ENCODE data around the gene HACE1.
"Not testable (repeated sequence)": the region's sequence is repeated elsewhere in the genome, so short reads cannot be mapped to it uniquely, and the experiment has no call there.

HACE1 gene

DNA sequence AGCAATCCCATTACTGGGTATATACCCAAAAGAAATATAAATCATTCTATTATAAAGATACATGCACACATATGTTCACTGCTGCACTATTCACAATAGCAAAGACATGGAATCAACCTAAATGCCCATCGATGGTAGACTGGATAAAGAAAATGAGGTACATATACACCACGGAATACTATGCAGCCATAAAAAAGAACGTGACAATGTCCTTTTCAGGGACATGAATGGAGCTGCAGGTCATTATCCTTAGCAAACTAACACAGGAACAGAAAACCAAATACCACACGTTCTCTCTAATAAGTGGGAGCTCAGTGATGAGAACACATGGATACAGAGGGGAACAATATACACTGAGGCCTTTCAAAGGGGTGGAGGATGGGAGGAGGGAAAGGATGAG lies 38.9 kb downstream of the HACE1 start:
- not testable (repeated sequence) for H3K9ac ChIP-seq (ENCODE audit: low read length); H3K4me3 ChIP-seq (ENCODE audit: low read length); H3K27me3 ChIP-seq (ENCODE audit: control insufficient read depth, insufficient read depth, low read length); H3K27ac ChIP-seq (ENCODE audit: low read length); H3K9me3 ChIP-seq (ENCODE audit: control insufficient read depth, low read depth, low read length); H3K4me1 ChIP-seq (ENCODE audit: control insufficient read depth, low read depth, low read length); H3K36me3 ChIP-seq (ENCODE audit: control insufficient read depth, low read depth, low read length)

DNA sequence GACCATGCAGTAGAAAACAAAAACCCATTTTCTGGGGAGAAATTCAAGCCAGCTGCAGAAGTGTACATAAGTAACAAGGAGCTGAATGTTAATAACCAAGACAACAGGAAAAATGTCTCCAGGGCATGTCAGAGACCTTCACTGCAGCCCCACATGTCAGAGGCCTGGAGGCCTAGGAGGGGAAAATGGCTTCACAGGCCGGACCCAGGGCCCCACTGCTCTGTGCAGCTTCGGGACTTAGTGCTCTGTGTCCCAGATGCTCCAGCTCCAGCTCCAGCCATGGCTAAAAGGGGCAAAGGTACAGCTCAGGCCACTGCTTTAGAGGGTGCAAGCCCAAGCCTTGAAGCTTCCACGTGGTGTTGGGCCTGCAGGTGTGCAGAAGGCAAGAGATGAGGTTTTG lies 43.6 kb downstream of the HACE1 start:
- peaks cover 4% of the 10 kb centered on the region for H3K4me1 ChIP-seq (ENCODE audit: control insufficient read depth, low read depth, low read length)
- H3K27me3 ChIP-seq (ENCODE audit: control insufficient read depth, insufficient read depth, low read length), result no peaks in the 10 kb centered on the region
- no peak overlapping the region for H3K4me3 ChIP-seq (ENCODE audit: low read length)
- no peak overlapping the region for H3K27ac ChIP-seq (ENCODE audit: low read length)
- no peak overlapping the region for H3K9ac ChIP-seq (ENCODE audit: low read length)
- no peaks in the 10 kb centered on the region for H3K9me3 ChIP-seq (ENCODE audit: control insufficient read depth, low read depth, low read length)
- H3K36me3 ChIP-seq (ENCODE audit: control insufficient read depth, low read depth, low read length), result no peaks in the 10 kb centered on the region

DNA sequence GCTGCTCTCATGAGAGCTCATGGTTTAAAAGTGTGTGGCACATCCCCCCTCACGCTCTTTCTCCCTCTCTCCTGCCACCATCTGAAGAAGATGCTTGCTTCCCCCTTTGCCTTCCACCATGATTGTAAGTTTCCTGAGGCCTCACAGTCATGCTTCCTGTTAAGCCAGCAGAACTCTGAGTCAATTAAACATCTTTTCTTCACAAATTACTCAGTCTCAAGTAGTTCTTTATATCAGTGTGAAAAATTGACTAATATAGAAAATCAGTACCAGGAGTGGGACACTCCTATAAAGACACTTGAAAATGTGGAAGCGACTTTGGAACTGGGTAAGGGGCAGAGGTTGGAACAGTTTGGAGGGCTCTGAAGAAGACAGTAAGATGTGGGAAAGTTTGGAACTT lies 45.0 kb downstream of the HACE1 start:
- no peaks in the 10 kb centered on the region for H3K27me3 ChIP-seq (ENCODE audit: control insufficient read depth, insufficient read depth, low read length)
- H3K36me3 ChIP-seq (ENCODE audit: control insufficient read depth, low read depth, low read length), result no peaks in the 10 kb centered on the region
- no peak overlapping the region for H3K4me3 ChIP-seq (ENCODE audit: low read length)
- H3K9ac ChIP-seq (ENCODE audit: low read length), result no peak overlapping the region
- H3K27ac ChIP-seq (ENCODE audit: low read length), result no peak overlapping the region
- H3K4me1 ChIP-seq (ENCODE audit: control insufficient read depth, low read depth, low read length), result peaks cover 4% of the 10 kb centered on the region
- H3K9me3 ChIP-seq (ENCODE audit: control insufficient read depth, low read depth, low read length), result no peaks in the 10 kb centered on the region

DNA sequence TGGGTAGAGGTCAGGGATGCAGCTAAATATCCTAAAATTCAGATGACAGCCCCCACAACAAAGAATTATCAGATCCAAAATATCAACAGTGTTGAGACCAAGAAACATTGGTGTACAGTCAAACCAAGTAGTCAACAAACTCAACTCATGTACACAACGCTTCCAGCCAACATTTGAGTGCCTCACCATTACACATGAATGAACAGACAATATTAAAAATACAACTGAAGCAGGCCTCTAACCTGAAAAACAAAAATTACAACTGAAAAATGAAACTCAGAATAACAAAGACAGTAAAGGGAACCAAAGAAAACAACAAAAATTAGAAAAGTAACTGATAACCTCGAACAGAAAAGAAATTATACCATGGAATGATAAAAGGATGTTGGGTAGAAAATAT lies 46.2 kb downstream of the HACE1 start:
- Histone ChIP-seq H3K9ac (ENCODE audit: low read length) (no peak overlapping the region), H3K27ac (ENCODE audit: low read length) (no peak overlapping the region), H3K36me3 (ENCODE audit: control insufficient read depth, low read depth, low read length) (no peaks in the 10 kb centered on the region), H3K4me3 (ENCODE audit: low read length) (no peak overlapping the region), H3K4me1 (ENCODE audit: control insufficient read depth, low read depth, low read length) (peaks cover 4% of the 10 kb centered on the region), H3K9me3 (ENCODE audit: control insufficient read depth, low read depth, low read length) (no peaks in the 10 kb centered on the region), H3K27me3 (ENCODE audit: control insufficient read depth, insufficient read depth, low read length) (no peaks in the 10 kb centered on the region)

DNA sequence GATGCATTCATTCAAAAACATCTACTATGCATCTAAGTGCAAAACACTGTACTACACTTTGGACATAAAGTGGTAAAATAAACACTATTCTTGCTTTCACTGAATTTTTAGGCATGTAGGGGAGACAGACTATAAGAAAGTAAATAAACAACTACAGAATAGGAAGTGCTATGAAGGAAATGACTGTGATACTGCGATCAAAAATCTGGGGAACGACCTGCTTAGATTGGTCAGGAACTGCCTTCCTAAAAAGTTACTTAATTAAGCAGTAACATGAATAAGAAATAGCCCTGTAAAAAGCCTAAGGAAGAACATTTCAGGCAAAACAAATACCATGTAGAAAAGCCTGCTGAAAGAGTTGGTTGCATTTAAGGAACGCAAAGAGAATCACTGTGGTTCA lies 50.6 kb downstream of the HACE1 start:
- Histone ChIP-seq H3K27me3 (ENCODE audit: control insufficient read depth, insufficient read depth, low read length) (no peaks in the 10 kb centered on the region), H3K9ac (ENCODE audit: low read length) (no peak overlapping the region)

DNA sequence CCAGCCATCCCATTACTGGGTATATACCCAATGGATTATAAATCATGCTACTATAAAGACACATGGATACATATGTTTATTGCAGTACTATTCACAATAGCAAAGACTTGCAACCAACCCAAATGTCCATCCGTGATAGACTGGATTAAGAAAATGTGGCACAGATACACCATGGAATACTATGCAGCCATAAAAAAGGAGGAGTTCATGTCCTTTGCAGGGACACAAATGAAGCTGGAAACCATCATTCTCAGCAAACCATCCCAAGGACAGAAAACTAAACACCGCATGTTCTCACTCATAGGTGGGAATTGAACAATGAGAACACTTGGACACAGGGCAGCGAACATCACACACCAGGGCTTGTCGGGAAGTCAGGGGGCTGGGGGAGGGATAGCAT lies 54.4 kb downstream of the HACE1 start:
- not testable (repeated sequence) for H3K27ac ChIP-seq (ENCODE audit: low read length); H3K36me3 ChIP-seq (ENCODE audit: control insufficient read depth, low read depth, low read length); H3K4me1 ChIP-seq (ENCODE audit: control insufficient read depth, low read depth, low read length); H3K9ac ChIP-seq (ENCODE audit: low read length); H3K27me3 ChIP-seq (ENCODE audit: control insufficient read depth, insufficient read depth, low read length); H3K4me3 ChIP-seq (ENCODE audit: low read length); H3K9me3 ChIP-seq (ENCODE audit: control insufficient read depth, low read depth, low read length)

More for the DNA sequence above, 50.6 kb downstream of the HACE1 start:
- H3K4me1 ChIP-seq (ENCODE audit: control insufficient read depth, low read depth, low read length), result peaks cover 4% of the 10 kb centered on the region
- H3K4me3 ChIP-seq (ENCODE audit: low read length), result no peak overlapping the region
- H3K36me3 ChIP-seq (ENCODE audit: control insufficient read depth, low read depth, low read length), result no peaks in the 10 kb centered on the region
- H3K9me3 ChIP-seq (ENCODE audit: control insufficient read depth, low read depth, low read length), result no peaks in the 10 kb centered on the region
- no peak overlapping the region for H3K27ac ChIP-seq (ENCODE audit: low read length)

DNA sequence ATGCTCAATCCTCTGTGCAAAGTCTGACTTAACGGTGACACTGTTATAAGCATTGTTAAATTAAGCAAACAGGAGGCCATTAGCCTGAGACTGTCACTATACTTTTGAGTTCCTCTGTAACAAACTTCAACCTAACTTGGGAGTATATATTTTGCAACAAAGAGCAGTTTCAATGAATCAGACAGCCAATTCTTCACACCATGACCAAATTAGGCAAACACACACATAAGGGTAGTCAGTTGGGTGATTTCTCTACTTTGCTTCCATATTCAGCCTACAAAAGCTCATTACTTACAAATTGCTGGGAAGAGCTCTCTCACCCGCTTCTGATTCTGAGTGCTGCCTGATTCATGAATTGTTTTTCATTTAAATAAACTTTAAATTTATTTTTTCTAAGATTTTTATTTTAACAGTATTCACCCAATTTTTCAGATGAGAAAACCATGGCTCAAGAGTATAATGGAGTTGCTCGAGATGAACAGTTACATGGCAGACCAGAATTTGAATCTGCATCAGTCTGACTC lies 60.5 kb downstream of the HACE1 start:
- Histone ChIP-seq H3K4me1 (ENCODE audit: control insufficient read depth, low read depth, low read length) (no peaks in the 10 kb centered on the region), H3K9ac (ENCODE audit: low read length) (no peak overlapping the region), H3K27me3 (ENCODE audit: control insufficient read depth, insufficient read depth, low read length) (no peaks in the 10 kb centered on the region), H3K4me3 (ENCODE audit: low read length) (no peak overlapping the region), H3K27ac (ENCODE audit: low read length) (no peak overlapping the region), H3K36me3 (ENCODE audit: control insufficient read depth, low read depth, low read length) (peaks cover 5% of the 10 kb centered on the region), H3K9me3 (ENCODE audit: control insufficient read depth, low read depth, low read length) (no peaks in the 10 kb centered on the region)

DNA sequence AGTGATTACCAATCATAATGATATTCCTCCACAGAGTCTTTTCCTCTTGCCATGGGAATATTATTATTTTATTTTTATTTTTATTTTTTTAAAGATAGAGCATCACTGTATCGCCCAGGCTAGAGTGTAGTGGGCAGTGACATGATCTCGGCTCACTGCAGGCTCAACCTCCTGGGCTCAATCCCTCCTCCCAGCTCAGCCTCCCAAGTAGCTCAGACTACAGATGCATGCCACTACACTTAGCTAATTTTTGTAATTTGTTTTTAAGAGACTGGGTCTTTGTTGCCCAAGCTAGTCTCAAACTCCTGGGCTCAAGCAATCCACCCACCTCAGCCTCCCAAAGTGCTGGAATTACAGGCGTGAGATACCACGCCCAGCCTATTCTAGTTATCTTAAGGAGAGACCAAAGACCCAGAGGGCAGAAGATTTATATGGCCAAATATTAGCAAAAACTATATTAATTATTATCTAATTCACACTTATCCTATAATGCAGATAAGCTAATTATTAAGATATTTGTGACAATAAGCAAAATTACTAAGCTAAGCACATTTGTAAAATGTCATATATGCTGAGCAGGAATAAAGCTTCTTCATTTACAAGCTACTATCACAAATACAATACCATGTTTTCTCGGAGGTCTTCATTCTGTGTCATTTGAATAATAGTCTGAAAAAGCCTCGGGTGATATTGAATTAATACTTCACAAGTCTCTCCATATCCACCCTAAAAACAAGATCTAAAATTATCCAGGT lies 63.5 kb downstream of the HACE1 start:
- Histone ChIP-seq H3K27me3 (ENCODE audit: control insufficient read depth, insufficient read depth, low read length) (no peaks in the 10 kb centered on the region), H3K4me1 (ENCODE audit: control insufficient read depth, low read depth, low read length) (no peaks in the 10 kb centered on the region), H3K9ac (ENCODE audit: low read length) (no peak overlapping the region), H3K4me3 (ENCODE audit: low read length) (no peak overlapping the region), H3K27ac (ENCODE audit: low read length) (no peak overlapping the region), H3K9me3 (ENCODE audit: control insufficient read depth, low read depth, low read length) (no peaks in the 10 kb centered on the region), H3K36me3 (ENCODE audit: control insufficient read depth, low read depth, low read length) (peaks cover 5% of the 10 kb centered on the region)

DNA sequence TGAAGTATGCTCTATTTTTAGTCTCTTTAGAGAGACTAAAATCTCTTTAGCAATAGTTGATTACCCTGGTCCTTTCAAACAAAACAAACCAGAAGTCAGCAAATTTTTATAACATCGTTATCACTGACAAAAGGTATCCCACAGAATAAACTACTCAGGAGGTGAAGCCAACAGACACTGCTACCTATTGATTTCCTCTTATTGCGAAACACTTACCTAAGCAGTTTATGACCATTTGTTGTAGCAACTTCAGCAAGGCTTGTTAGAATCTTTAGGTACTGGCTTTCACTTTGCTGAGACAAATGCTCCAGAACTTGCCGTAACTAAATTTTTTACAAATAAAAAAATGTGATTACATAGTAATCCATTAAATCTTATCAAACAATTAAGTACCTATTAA lies 64.4 kb downstream of the HACE1 start:
- no peak overlapping the region for H3K27ac ChIP-seq (ENCODE audit: low read length)
- peaks cover 5% of the 10 kb centered on the region for H3K36me3 ChIP-seq (ENCODE audit: control insufficient read depth, low read depth, low read length)
- no peak overlapping the region for H3K4me3 ChIP-seq (ENCODE audit: low read length)
- H3K27me3 ChIP-seq (ENCODE audit: control insufficient read depth, insufficient read depth, low read length), result no peaks in the 10 kb centered on the region
- H3K9ac ChIP-seq (ENCODE audit: low read length), result no peak overlapping the region
- no peaks in the 10 kb centered on the region for H3K9me3 ChIP-seq (ENCODE audit: control insufficient read depth, low read depth, low read length)
- no peaks in the 10 kb centered on the region for H3K4me1 ChIP-seq (ENCODE audit: control insufficient read depth, low read depth, low read length)

DNA sequence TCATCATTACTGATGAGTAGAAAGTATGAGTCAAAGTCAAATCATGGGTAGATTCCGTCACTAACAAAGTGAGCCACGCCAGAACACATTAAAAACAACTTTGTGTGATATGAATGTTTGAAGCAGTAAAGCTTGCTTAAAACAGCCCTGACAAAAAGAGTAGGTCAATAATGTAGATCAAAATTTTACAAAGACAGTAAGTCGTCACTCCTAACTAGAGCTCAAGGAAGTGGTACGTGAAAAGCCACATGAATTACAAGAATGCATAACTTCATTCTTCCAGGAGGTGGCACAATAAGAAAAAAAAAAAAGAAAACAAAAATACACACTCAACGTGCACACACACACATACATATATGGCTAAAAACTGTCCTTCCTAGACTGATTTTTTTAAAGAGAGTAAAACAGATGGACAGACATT lies 69.9 kb downstream of the HACE1 start:
- Histone ChIP-seq H3K36me3 (ENCODE audit: control insufficient read depth, low read depth, low read length) (no peaks in the 10 kb centered on the region), H3K4me3 (ENCODE audit: low read length) (no peak overlapping the region), H3K27me3 (ENCODE audit: control insufficient read depth, insufficient read depth, low read length) (no peaks in the 10 kb centered on the region), H3K9ac (ENCODE audit: low read length) (no peak overlapping the region), H3K4me1 (ENCODE audit: control insufficient read depth, low read depth, low read length) (no peaks in the 10 kb centered on the region), H3K9me3 (ENCODE audit: control insufficient read depth, low read depth, low read length) (no peaks in the 10 kb centered on the region), H3K27ac (ENCODE audit: low read length) (no peak overlapping the region)

DNA sequence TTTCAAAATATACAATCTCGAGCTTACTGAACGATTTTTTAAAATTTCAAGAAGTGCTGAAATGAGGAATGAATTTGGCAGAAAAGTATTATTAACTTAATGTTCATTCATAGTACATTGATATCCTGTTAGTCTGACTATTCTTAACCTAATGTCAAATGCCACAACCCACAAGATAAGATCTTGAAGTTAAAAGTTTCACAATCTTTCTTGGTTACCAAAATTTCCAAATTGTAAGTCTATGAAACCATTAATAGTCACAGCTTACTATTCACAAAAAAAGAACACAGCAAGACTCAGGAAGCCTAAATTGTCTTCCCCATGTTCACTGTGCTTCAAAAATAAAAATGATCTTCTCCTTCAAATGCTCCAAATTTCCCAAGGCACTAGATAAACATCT lies 71.3 kb downstream of the HACE1 start:
- Histone ChIP-seq H3K9me3 (ENCODE audit: control insufficient read depth, low read depth, low read length) (no peaks in the 10 kb centered on the region), H3K36me3 (ENCODE audit: control insufficient read depth, low read depth, low read length) (no peaks in the 10 kb centered on the region), H3K27ac (ENCODE audit: low read length) (no peak overlapping the region), H3K4me1 (ENCODE audit: control insufficient read depth, low read depth, low read length) (no peaks in the 10 kb centered on the region), H3K9ac (ENCODE audit: low read length) (no peak overlapping the region), H3K4me3 (ENCODE audit: low read length) (no peak overlapping the region), H3K27me3 (ENCODE audit: control insufficient read depth, insufficient read depth, low read length) (no peaks in the 10 kb centered on the region)

DNA sequence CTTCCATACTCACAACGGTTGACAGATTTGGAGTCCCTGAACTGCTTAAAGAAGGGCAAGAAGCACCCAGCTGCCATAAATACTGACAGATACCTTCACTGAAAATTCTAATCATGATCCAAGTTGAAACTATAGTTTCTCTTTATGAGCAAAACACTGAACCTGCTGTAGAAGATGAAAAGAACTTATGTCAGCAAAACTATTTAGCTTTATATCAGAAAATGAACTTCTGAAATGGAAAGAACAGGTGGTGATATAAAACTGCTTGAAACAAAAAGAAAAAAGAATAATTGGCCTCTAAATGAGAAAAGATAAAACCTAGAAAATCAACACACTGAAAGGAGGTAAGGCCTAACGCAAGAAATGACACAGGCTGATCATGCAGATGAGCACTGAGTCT lies 72.4 kb downstream of the HACE1 start:
- no peaks in the 10 kb centered on the region for H3K27me3 ChIP-seq (ENCODE audit: control insufficient read depth, insufficient read depth, low read length)
- H3K9ac ChIP-seq (ENCODE audit: low read length), result no peak overlapping the region
- H3K4me1 ChIP-seq (ENCODE audit: control insufficient read depth, low read depth, low read length), result no peaks in the 10 kb centered on the region
- no peak overlapping the region for H3K27ac ChIP-seq (ENCODE audit: low read length)
- H3K9me3 ChIP-seq (ENCODE audit: control insufficient read depth, low read depth, low read length), result no peaks in the 10 kb centered on the region
- H3K36me3 ChIP-seq (ENCODE audit: control insufficient read depth, low read depth, low read length), result no peaks in the 10 kb centered on the region
- H3K4me3 ChIP-seq (ENCODE audit: low read length), result no peak overlapping the region

Data from iPS-18a (cell line).